AG09319 (cell line): ENCODE results near the gene CATSPERE.

Source experiments
- DNase-seq: peaks from one replicate; pipeline ENCODE4 v3.0.0-alpha.2; 2010; ENCODE audit warnings: low read depth; ENCODE audit errors: extremely low read depth
- CTCF ChIP-seq: IDR thresholded peaks from 2 replicates; pipeline ENCODE4 v1.5.1; 2011; ENCODE audit warnings: low read depth, mild to moderate bottlenecking, inconsistent platforms, low read length, moderate library complexity

Gene CATSPERE

GRCh38 chr1:244614113-244614836, 153.2 kb downstream of the CATSPERE start:
- no peak for TF ChIP-seq CTCF
- no peak for DNase-seq

GRCh38 chr1:244614879-244615278, 153.8 kb downstream of the CATSPERE start:
- no peak for TF ChIP-seq CTCF
- DNase-seq: no peak

- no peak for DNase-seq
- no peak for TF ChIP-seq CTCF
Measured at GRCh38 chr1:244615301-244615700, 154.2 kb downstream of the CATSPERE start.

- TF ChIP-seq CTCF: no peak
Measured at GRCh38 chr1:244626709-244627108, 165.6 kb downstream of the CATSPERE start.

GRCh38 chr1:244628789-244629188, 167.7 kb downstream of the CATSPERE start:
- DNase-seq: no peak
- no peak for TF ChIP-seq CTCF

More at GRCh38 chr1:244626709-244627108, 165.6 kb downstream of the CATSPERE start:
- no peak for DNase-seq

GRCh38 chr1:244633140-244633539, 172.1 kb downstream of the CATSPERE start:
- TF ChIP-seq CTCF: no peak
- DNase-seq: no peak

- no peak for TF ChIP-seq CTCF
- no peak for DNase-seq
Measured at GRCh38 chr1:244634546-244634945, 173.5 kb downstream of the CATSPERE start.
